Caco-2 (cell line): ENCODE results near the gene TRIB2. TPM values are rescaled to one million over a fixed set of nuclear protein-coding genes. Genes with fewer than 3 reads are reported as not detected.

Experiments used
- BruUV-seq: library from RNA; stranded (reverse); fragments of 400-500 nt; replicated peaks from 2 replicates; lab custom pipeline; 2021; lab: Mats Ljungman, UMichigan
- CTCF ChIA-PET: fragments of 300-600 bp; sonication (Branson Sonifier 250); formaldehyde crosslinking; loops from one replicate; lab custom pipeline; 2022; ENCODE audit warnings: antibody characterized with exemption; lab: Charles Lee
- POLR2A ChIA-PET: fragments of 300-600 bp; sonication (Branson Sonifier 250); formaldehyde crosslinking; loops from one replicate; lab custom pipeline; 2022; ENCODE audit warnings: antibody characterized with exemption; lab: Charles Lee
- DNase-seq, 2 experiments: peaks; one replicate each; pipeline versions ENCODE4 v3.0.0 to v3.0.0-alpha.2; 2020 to 2022
- H3K27me3 ChIP-seq: replicated peaks from 2 replicates; pipeline ENCODE4 v1.6.0; 2011; ENCODE audit warnings: low read length; ENCODE audit not compliant: control insufficient read depth, insufficient read depth
- H3K36me3 ChIP-seq: 2 replicates; pipeline ENCODE4 v1.5.1; 2011; ENCODE audit warnings: low read length; ENCODE audit not compliant: control insufficient read depth, insufficient read depth
- H3K4me1 ChIP-seq: fragments of 250-450 bp; sonication (Bioruptor Pico); 2 replicates; pipeline ENCODE4 v1.5.1; 2020; ENCODE audit warnings: mild to moderate bottlenecking
- H3K4me3 ChIP-seq: 2 replicates; pipeline ENCODE4 v1.5.1; 2011; ENCODE audit warnings: low read depth, mild to moderate bottlenecking, control low read depth, low read length
- H3K9me3 ChIP-seq: fragments of 250-450 bp; sonication (Bioruptor Pico); 2 replicates; pipeline ENCODE4 v1.5.1; 2020; ENCODE audit warnings: mild to moderate bottlenecking, moderate library complexity
- H3K27ac Mint-ChIP-seq: one replicate; pipeline ENCODE4 v1.8.0; 2022; ENCODE audit warnings: mixed read lengths; ENCODE audit not compliant: unreplicated experiment
- H3K27me3 Mint-ChIP-seq: one replicate; pipeline ENCODE4 v1.8.0; 2022; ENCODE audit warnings: mixed read lengths; ENCODE audit not compliant: insufficient read depth, unreplicated experiment
- H3K36me3 Mint-ChIP-seq: one replicate; pipeline ENCODE4 v1.8.0; 2022; ENCODE audit warnings: mild to moderate bottlenecking, mixed read lengths; ENCODE audit not compliant: insufficient read depth, unreplicated experiment
- H3K4me1 Mint-ChIP-seq: one replicate; pipeline ENCODE4 v1.8.0; 2022; ENCODE audit warnings: low read depth, mixed read lengths; ENCODE audit not compliant: unreplicated experiment
- H3K4me3 Mint-ChIP-seq: one replicate; pipeline ENCODE4 v1.8.0; 2022; ENCODE audit warnings: mild to moderate bottlenecking, moderate library complexity, mixed read lengths; ENCODE audit not compliant: unreplicated experiment
- H3K9me3 Mint-ChIP-seq: one replicate; pipeline ENCODE4 v1.8.0; 2022; ENCODE audit warnings: mixed read lengths; ENCODE audit not compliant: unreplicated experiment
- intact Hi-C: fragments of 100-400 bp; cut with micrococcal nuclease; formaldehyde crosslinking; loops from one replicate; pipeline ENCODE4 v1.10.0; 2022; ENCODE audit not compliant: unreplicated experiment
- total RNA-seq: library from RNA; stranded (reverse); gene quantifications from 2 replicates; pipeline ENCODE4 v1.2.3, GENCODE V29; 2022
- TF ChIP-seq, protein P1 (sequence below), 2 experiments: fragments of 200-600 bp in 1 of 2; IDR thresholded peaks; 1 replicate in 1 of 2; 2 replicates in 1 of 2; pipeline versions ENCODE4 v1.5.1 to v1.8.0; 2011 to 2022; ENCODE audit warnings: antibody characterized with exemption in 1 of 2, control low read depth in 1 of 2, inconsistent platforms in 1 of 2, low read depth in 1 of 2, low read length in 1 of 2, mild to moderate bottlenecking in 1 of 2, moderate library complexity in 1 of 2; ENCODE audit not compliant: insufficient read depth in 1 of 2, severe bottlenecking in 1 of 2, unreplicated experiment in 1 of 2

The TRIB2 gene
- total RNA-seq, 1 experiment from 2014 or later: 2.9 TPM

GRCh38 chr2:12730265-12730664 lies 13.5 kb downstream of the TRIB2 start:
- H3K4me1 ChIP-seq: no peaks in the 10 kb centered on the region
- H3K4me3 Mint-ChIP-seq: no peak overlapping the region
- peaks cover 3% of the 10 kb centered on the region for H3K27me3 Mint-ChIP-seq
- H3K27me3 ChIP-seq: no peaks in the 10 kb centered on the region
- no peak overlapping the region for H3K4me3 ChIP-seq
- intact Hi-C loops: no loop called here
- H3K27ac Mint-ChIP-seq: no peak overlapping the region
- TF ChIP-seq, protein P1, sequence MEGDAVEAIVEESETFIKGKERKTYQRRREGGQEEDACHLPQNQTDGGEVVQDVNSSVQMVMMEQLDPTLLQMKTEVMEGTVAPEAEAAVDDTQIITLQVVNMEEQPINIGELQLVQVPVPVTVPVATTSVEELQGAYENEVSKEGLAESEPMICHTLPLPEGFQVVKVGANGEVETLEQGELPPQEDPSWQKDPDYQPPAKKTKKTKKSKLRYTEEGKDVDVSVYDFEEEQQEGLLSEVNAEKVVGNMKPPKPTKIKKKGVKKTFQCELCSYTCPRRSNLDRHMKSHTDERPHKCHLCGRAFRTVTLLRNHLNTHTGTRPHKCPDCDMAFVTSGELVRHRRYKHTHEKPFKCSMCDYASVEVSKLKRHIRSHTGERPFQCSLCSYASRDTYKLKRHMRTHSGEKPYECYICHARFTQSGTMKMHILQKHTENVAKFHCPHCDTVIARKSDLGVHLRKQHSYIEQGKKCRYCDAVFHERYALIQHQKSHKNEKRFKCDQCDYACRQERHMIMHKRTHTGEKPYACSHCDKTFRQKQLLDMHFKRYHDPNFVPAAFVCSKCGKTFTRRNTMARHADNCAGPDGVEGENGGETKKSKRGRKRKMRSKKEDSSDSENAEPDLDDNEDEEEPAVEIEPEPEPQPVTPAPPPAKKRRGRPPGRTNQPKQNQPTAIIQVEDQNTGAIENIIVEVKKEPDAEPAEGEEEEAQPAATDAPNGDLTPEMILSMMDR (IDR thresholded peaks at IDR 0.05; ENCODE audit: insufficient read depth in 1 of 2, low read depth in 1 of 2, low read length in 1 of 2, severe bottlenecking in 1 of 2, unreplicated experiment in 1 of 2): no peak
- no peaks in the 10 kb centered on the region for H3K9me3 Mint-ChIP-seq
- ChIA-PET CTCF (interaction anchor here (0.6 kb wide), 1 partner anchor 297 kb away, joined by 3 read pairs; no protein-coding TSS in a partner anchor), POLR2A (no interaction called here)
- H3K36me3 ChIP-seq: no peaks in the 10 kb centered on the region
- no peaks in the 10 kb centered on the region for H3K4me1 Mint-ChIP-seq
- no peaks in the 10 kb centered on the region for H3K36me3 Mint-ChIP-seq
- DNase-seq: no peak
- H3K9me3 ChIP-seq: no peaks in the 10 kb centered on the region
- no TSS peak for BruUV-seq

- peaks cover 6% of the 10 kb centered on the region for H3K27me3 Mint-ChIP-seq
- H3K9me3 Mint-ChIP-seq: no peaks in the 10 kb centered on the region
- Histone ChIP-seq H3K4me3 (no peak overlapping the region), H3K4me1 (no peaks in the 10 kb centered on the region), H3K9me3 (no peaks in the 10 kb centered on the region), H3K36me3 (no peaks in the 10 kb centered on the region), H3K27me3 (no peaks in the 10 kb centered on the region)
- no peak for DNase-seq
- CTCF ChIA-PET: no interaction called here
- no peaks in the 10 kb centered on the region for H3K4me1 Mint-ChIP-seq
- POLR2A ChIA-PET: no interaction called here
- H3K36me3 Mint-ChIP-seq: no peaks in the 10 kb centered on the region
- intact Hi-C loops: no loop called here
- TF ChIP-seq, protein P1 (IDR thresholded peaks at IDR 0.05; ENCODE audit: insufficient read depth in 1 of 2, low read depth in 1 of 2, low read length in 1 of 2, severe bottlenecking in 1 of 2, unreplicated experiment in 1 of 2): no peak
- no peak overlapping the region for H3K4me3 Mint-ChIP-seq
- BruUV-seq: no TSS peak
- H3K27ac Mint-ChIP-seq: no peak overlapping the region
Observed at GRCh38 chr2:12731701-12732280, 15.1 kb downstream of the TRIB2 start.

GRCh38 chr2:12732651-12733050 lies 15.9 kb downstream of the TRIB2 start:
- H3K27me3 ChIP-seq: no peaks in the 10 kb centered on the region
- no peaks in the 10 kb centered on the region for H3K4me1 ChIP-seq
- no peak overlapping the region for H3K27ac Mint-ChIP-seq
- H3K4me1 Mint-ChIP-seq: no peaks in the 10 kb centered on the region
- H3K27me3 Mint-ChIP-seq: peaks cover 7% of the 10 kb centered on the region
- H3K36me3 Mint-ChIP-seq: no peaks in the 10 kb centered on the region
- CTCF ChIA-PET: no interaction called here
- no peaks in the 10 kb centered on the region for H3K36me3 ChIP-seq
- no peak overlapping the region for H3K4me3 Mint-ChIP-seq
- no TSS peak for BruUV-seq
- no peaks in the 10 kb centered on the region for H3K9me3 Mint-ChIP-seq
- intact Hi-C loops: no loop called here
- no peak overlapping the region for H3K4me3 ChIP-seq
- no peak for DNase-seq
- no peaks in the 10 kb centered on the region for H3K9me3 ChIP-seq
- TF ChIP-seq, protein P1 (IDR thresholded peaks at IDR 0.05; ENCODE audit: insufficient read depth in 1 of 2, low read depth in 1 of 2, low read length in 1 of 2, severe bottlenecking in 1 of 2, unreplicated experiment in 1 of 2): no peak
- POLR2A ChIA-PET: no interaction called here
